Peyer's patch (tissue), 4 donors: ENCODE results near the gene PRR19. TPM values are rescaled to one million over a fixed set of nuclear protein-coding genes. Genes with fewer than 3 reads are reported as not detected.

Source experiments
- DNase-seq, 3 donors: peaks; one replicate each; pipeline ENCODE4 v3.0.0-alpha.2; 2017 to 2019
- H3K27ac ChIP-seq, 4 donors: fragments of 200-600 bp; sonication (generic); one replicate each; pipeline ENCODE4 v1.5.1; 2016 to 2019
- H3K27me3 ChIP-seq, 2 donors: fragments of 200-600 bp; sonication (generic); one replicate each; pipeline ENCODE4 v1.5.1; 2019
- H3K36me3 ChIP-seq, 3 donors: fragments of 200-600 bp; sonication (generic); one replicate each; pipeline ENCODE4 v1.5.1; 2016 to 2019
- H3K4me1 ChIP-seq, 4 donors: fragments of 200-600 bp; sonication (generic); one replicate each; pipeline ENCODE4 v1.5.1; 2016 to 2019
- H3K4me3 ChIP-seq, 4 donors: fragments of 200-600 bp; sonication (generic); 1 replicate in 3 of 4; 2 replicates in 1 of 4; pipeline ENCODE4 v1.5.1; 2016 to 2019; ENCODE audit warnings: mild to moderate bottlenecking in 1 of 4
- H3K9me3 ChIP-seq, 4 donors: fragments of 200-600 bp; sonication (generic); one replicate each; pipeline ENCODE4 v1.5.1; 2016 to 2019; ENCODE audit warnings: mild to moderate bottlenecking in 1 of 4
- CTCF ChIP-seq, 6 experiments: fragments of 450-650 bp in 4 of 6; fragments of 200-600 bp in 2 of 6; sonication (generic) in 1 of 6; IDR thresholded peaks; one replicate each; pipeline ENCODE4 v1.5.1; 2017 to 2019; ENCODE audit warnings: antibody characterized with exemption in 6 of 6, mild to moderate bottlenecking in 3 of 6, moderate library complexity in 1 of 6
- POLR2A ChIP-seq, 2 donors: fragments of 450-650 bp; IDR thresholded peaks; one replicate each; pipeline ENCODE4 v1.5.1; 2017; ENCODE audit warnings: antibody characterized with exemption in 2 of 2, mild to moderate bottlenecking in 2 of 2, moderate library complexity in 2 of 2
- total RNA-seq, 4 donors: library from RNA; depleted of rRNA; stranded (reverse); fragments of >200 nt; gene quantifications; one replicate each; pipeline ENCODE4 v1.1.0, GENCODE V29; 2016

The PRR19 gene
- total RNA-seq, 4 donors from 2014 or later, result 1.1 TPM; not detected in 2

GRCh38 chr19:42286349-42287016 lies 15.4 kb upstream of the PRR19 start:
- Histone ChIP-seq H3K4me1 (peaks cover 6 to 53% (median 31%) of the 10 kb centered on the region in 4 donors), H3K27ac (peak overlapping the region; percentile 20 to 96 (median 34)), H3K36me3 (peaks cover 0 to 49% (median 0%) of the 10 kb centered on the region in 3 donors), H3K27me3 (no peaks in the 10 kb centered on the region), H3K4me3 (no peak overlapping the region), H3K9me3 (no peaks in the 10 kb centered on the region)
- TF ChIP-seq CTCF (IDR thresholded peaks at IDR 0.05), result no peak
- TF ChIP-seq POLR2A (IDR thresholded peaks at IDR 0.05), result no peak
- DNase-seq, result no peak

GRCh38 chr19:42287017-42287826 lies 14.7 kb upstream of the PRR19 start:
- H3K4me1 ChIP-seq, result peaks cover 2 to 46% (median 23%) of the 10 kb centered on the region in 4 donors
- H3K27ac ChIP-seq, result peak overlapping the region in 2 of 4 donors; percentile 29 to 96
- TF ChIP-seq CTCF (IDR thresholded peaks at IDR 0.05) (no peak), POLR2A (IDR thresholded peaks at IDR 0.05) (no peak)
- no peak overlapping the region for H3K4me3 ChIP-seq
- H3K36me3 ChIP-seq, result peaks cover 0 to 57% (median 0%) of the 10 kb centered on the region in 3 donors
- no peaks in the 10 kb centered on the region for H3K9me3 ChIP-seq
- DNase-seq, result no peak
- no peaks in the 10 kb centered on the region for H3K27me3 ChIP-seq

DNA sequence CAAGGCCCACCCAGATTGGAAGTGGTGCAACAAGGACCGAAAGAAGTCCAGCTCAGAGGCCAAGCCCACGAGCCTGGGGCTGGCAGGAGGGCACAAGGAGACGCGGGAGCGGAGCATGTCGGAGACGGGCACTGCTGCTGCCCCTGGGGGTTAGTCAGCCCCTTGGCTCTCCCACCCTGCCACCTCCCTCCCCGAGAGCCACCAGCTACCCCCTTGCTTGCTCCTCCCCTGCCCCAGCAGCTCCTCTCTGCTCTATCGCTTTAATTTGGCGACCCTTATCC lies 14.2 kb upstream of the PRR19 start:
- TF ChIP-seq CTCF (IDR thresholded peaks at IDR 0.05) (no peak), POLR2A (IDR thresholded peaks at IDR 0.05) (no peak)
- no peak overlapping the region for H3K27ac ChIP-seq
- H3K9me3 ChIP-seq, result no peaks in the 10 kb centered on the region
- H3K36me3 ChIP-seq, result peaks cover 0 to 62% (median 0%) of the 10 kb centered on the region in 3 donors
- H3K4me1 ChIP-seq, result peaks cover 2 to 40% (median 19%) of the 10 kb centered on the region in 4 donors
- DNase-seq, result peak in 1 of 3 donors; percentile 40
- no peaks in the 10 kb centered on the region for H3K27me3 ChIP-seq
- H3K4me3 ChIP-seq, result no peak overlapping the region

DNA sequence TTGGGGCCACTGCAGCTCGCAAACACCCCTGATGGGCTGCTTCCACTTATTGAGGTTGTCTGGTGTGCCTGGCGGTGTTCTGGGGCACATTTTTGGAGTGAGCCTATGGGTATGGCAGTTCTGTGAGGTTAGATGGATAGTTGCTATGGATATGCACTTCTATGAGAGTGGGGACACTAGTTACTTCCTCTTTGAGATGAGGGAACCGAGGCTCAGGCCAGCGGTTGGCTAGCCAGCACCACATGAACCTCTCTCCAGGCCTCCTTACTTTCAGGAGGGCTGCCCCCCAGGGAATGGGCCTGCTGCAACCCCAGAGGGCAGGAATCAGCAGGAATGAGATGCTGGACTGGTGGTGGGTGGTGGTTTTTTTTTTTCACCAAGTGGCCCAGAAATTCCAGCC lies 13.5 kb upstream of the PRR19 start:
- no peak overlapping the region for H3K4me3 ChIP-seq
- no peaks in the 10 kb centered on the region for H3K9me3 ChIP-seq
- H3K4me1 ChIP-seq, result peaks cover 0 to 34% (median 16%) of the 10 kb centered on the region in 4 donors
- no peak overlapping the region for H3K27ac ChIP-seq
- no peak for DNase-seq
- TF ChIP-seq CTCF (IDR thresholded peaks at IDR 0.05) (no peak), POLR2A (IDR thresholded peaks at IDR 0.05) (no peak)
- H3K36me3 ChIP-seq, result peaks cover 0 to 69% (median 0%) of the 10 kb centered on the region in 3 donors
- no peaks in the 10 kb centered on the region for H3K27me3 ChIP-seq

- peaks cover 0 to 74% (median 0%) of the 10 kb centered on the region in 3 donors for H3K36me3 ChIP-seq
- TF ChIP-seq POLR2A (IDR thresholded peaks at IDR 0.05) (no peak), CTCF (IDR thresholded peaks at IDR 0.05) (no peak)
- no peak overlapping the region for H3K4me3 ChIP-seq
- H3K27me3 ChIP-seq, result no peaks in the 10 kb centered on the region
- H3K27ac ChIP-seq, result no peak overlapping the region
- peaks cover 0 to 34% (median 16%) of the 10 kb centered on the region in 4 donors for H3K4me1 ChIP-seq
- no peaks in the 10 kb centered on the region for H3K9me3 ChIP-seq
- DNase-seq, result no peak
Observed at GRCh38 chr19:42288881-42289555, 12.9 kb upstream of the PRR19 start.
